GM10266 (cell line): ENCODE data around the gene PCF11.

Experiments
- DNase-seq: peaks from one replicate; pipeline ENCODE4 v3.0.0; 2012; ENCODE audit errors: extremely low spot score
- TF ChIP-seq, protein P1 (sequence below): IDR thresholded peaks from 2 replicates; pipeline ENCODE4 v1.5.1; 2012; ENCODE audit warnings: mild to moderate bottlenecking, low read depth; ENCODE audit not compliant: control insufficient read depth, insufficient read depth; ENCODE audit errors: missing control alignments

PCF11 gene

DNA sequence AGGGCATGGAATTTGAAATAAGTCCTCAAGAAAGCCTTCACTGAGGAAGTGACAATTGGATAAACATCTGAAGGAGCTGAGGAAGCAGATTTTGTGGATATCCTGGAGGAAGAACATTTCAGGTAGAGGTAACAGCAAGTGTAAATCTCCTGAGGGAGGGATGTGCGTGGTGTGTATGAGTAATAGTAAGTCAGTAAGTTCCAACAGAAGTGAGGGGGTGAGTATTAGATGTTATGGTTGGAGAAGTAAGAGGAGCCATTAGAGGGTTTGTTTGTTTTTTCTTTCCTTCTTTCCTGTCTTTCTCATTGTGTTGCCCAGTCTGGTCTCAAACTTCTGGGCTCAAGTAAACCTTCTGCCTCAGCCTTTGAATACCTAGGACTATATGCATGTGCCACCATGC lies 65.6 kb downstream of the PCF11 start:
- DNase-seq: no peak
- TF ChIP-seq, protein P1, sequence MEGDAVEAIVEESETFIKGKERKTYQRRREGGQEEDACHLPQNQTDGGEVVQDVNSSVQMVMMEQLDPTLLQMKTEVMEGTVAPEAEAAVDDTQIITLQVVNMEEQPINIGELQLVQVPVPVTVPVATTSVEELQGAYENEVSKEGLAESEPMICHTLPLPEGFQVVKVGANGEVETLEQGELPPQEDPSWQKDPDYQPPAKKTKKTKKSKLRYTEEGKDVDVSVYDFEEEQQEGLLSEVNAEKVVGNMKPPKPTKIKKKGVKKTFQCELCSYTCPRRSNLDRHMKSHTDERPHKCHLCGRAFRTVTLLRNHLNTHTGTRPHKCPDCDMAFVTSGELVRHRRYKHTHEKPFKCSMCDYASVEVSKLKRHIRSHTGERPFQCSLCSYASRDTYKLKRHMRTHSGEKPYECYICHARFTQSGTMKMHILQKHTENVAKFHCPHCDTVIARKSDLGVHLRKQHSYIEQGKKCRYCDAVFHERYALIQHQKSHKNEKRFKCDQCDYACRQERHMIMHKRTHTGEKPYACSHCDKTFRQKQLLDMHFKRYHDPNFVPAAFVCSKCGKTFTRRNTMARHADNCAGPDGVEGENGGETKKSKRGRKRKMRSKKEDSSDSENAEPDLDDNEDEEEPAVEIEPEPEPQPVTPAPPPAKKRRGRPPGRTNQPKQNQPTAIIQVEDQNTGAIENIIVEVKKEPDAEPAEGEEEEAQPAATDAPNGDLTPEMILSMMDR: no peak

DNA sequence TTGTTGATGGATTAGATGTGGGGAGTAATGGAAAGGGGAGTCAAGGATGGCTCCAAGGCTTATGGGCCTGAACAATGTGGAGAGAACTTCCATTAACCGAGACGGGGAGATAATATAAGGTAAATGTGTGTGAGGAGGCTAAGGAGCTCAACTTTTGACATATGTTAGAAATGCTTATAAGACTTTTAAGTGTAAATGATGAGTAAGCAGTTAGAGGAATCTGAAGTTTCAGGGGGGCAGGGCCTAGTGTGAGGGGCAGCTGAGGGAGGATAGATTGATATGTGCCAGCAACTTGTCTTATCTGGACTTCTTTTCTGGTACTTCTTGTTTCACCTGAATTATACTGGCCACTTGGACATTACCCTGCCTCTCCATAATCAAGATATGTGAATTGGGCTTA lies 66.5 kb downstream of the PCF11 start:
- TF ChIP-seq, protein P1: no peak
- no peak for DNase-seq

DNA sequence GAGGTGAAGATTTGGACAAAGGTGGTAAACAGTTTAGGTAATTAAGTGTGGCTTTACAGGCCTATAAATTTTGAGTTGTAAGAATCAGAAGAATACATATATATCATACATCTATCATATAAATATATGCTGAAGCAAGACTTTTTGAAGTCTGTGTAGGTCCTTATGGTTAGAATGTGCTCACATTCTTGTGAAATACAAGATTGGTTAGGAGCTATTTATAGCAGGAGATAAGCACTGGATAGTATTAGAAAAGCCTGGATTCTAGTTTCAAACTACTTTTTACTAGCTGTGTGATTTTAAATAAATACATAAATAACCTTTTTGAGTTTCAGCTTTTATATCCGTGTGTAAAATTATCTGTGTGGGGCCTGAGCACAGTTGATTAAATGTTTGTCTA lies 78.9 kb downstream of the PCF11 start:
- TF ChIP-seq, protein P1: no peak
- DNase-seq: no peak
